DOHH2 (cell line): Measurements from ENCODE around the gene ILDR2.
A peak's percentile ranks its signal among the peaks of the same experiment; 100 is the strongest.

ENCODE experiments used
- H3F3A ChIP-seq: fragments of 200-600 bp; sonication (generic), shearing (Covaris generic); 2 replicates; pipeline ENCODE4 v1.6.0; 2016; ENCODE audit warnings: antibody characterized with exemption, mild to moderate bottlenecking; ENCODE audit not compliant: control insufficient read depth, insufficient read depth
- H3K27ac ChIP-seq: fragments of 200-600 bp; sonication (generic); 2 replicates; pipeline ENCODE4 v1.5.1; 2014; ENCODE audit warnings: low read depth, mild to moderate bottlenecking, low read length, moderate library complexity
- H3K27me3 ChIP-seq: fragments of 200-600 bp; sonication (generic); 2 replicates; pipeline ENCODE4 v1.6.1; 2014; ENCODE audit warnings: mild to moderate bottlenecking, low read length, mixed read lengths; ENCODE audit not compliant: control insufficient read depth
- H3K36me3 ChIP-seq: fragments of 200-600 bp; sonication (generic); 2 replicates; pipeline ENCODE4 v1.6.1; 2014; ENCODE audit warnings: mild to moderate bottlenecking, low read length, moderate library complexity, mixed read lengths; ENCODE audit not compliant: control insufficient read depth
- H3K4me1 ChIP-seq: fragments of 200-600 bp; sonication (generic); 2 replicates; pipeline ENCODE4 v1.6.1; 2014; ENCODE audit warnings: mild to moderate bottlenecking, low read length, mixed read lengths; ENCODE audit not compliant: control insufficient read depth
- H3K4me2 ChIP-seq: fragments of 200-600 bp; sonication (generic); 2 replicates; pipeline ENCODE4 v1.6.0; 2014; ENCODE audit warnings: mild to moderate bottlenecking, low read length, moderate library complexity
- H3K4me3 ChIP-seq: fragments of 200-600 bp; sonication (generic); 2 replicates; pipeline ENCODE4 v1.5.1; 2014; ENCODE audit warnings: mild to moderate bottlenecking, low read length, mixed read lengths
- H3K79me2 ChIP-seq: fragments of 200-600 bp; sonication (generic); 2 replicates; pipeline ENCODE4 v1.6.1; 2014; ENCODE audit warnings: mild to moderate bottlenecking, low read length, mixed read lengths; ENCODE audit not compliant: control insufficient read depth
- H3K9me2 ChIP-seq: fragments of 200-600 bp; sonication (generic); replicated peaks from 2 replicates; pipeline ENCODE4 v1.6.1; 2014; ENCODE audit warnings: mild to moderate bottlenecking, low read length, mixed read lengths; ENCODE audit not compliant: control insufficient read depth
- H3K9me3 ChIP-seq: fragments of 200-600 bp; sonication (generic); 2 replicates; pipeline ENCODE4 v1.6.1; 2014; ENCODE audit warnings: antibody characterized with exemption, low read length, mixed read lengths; ENCODE audit not compliant: control insufficient read depth, insufficient read depth
- H4K20me1 ChIP-seq: fragments of 200-600 bp; sonication (generic); 2 replicates; pipeline ENCODE4 v1.6.0; 2014; ENCODE audit warnings: low read depth, mild to moderate bottlenecking, antibody characterized with exemption, low read length, moderate library complexity; ENCODE audit not compliant: control insufficient read depth, insufficient read depth
- CTCF ChIP-seq: fragments of 200-600 bp; sonication (generic); IDR thresholded peaks from one replicate; pipeline ENCODE4 v1.5.1; 2014; ENCODE audit warnings: antibody characterized with exemption, mild to moderate bottlenecking, low read depth, low read length; ENCODE audit not compliant: poor library complexity, severe bottlenecking
- EZH2phosphoT487 ChIP-seq: fragments of 200-600 bp; sonication (generic); IDR thresholded peaks from 2 replicates; pipeline ENCODE4 v1.6.1; 2017; ENCODE audit warnings: borderline replicate concordance, mild to moderate bottlenecking, antibody characterized with exemption, low read length, moderate library complexity, mixed read lengths

ILDR2 gene

GRCh38 chr1:166971252-166971651 is 4.1 kb downstream of the ILDR2 start:
- H3K4me1 ChIP-seq = peaks cover 60% of the 10 kb centered on the region
- peaks cover 27% of the 10 kb centered on the region for H3K79me2 ChIP-seq
- H3K9me3 ChIP-seq = no peaks in the 10 kb centered on the region
- H3K9me2 ChIP-seq = no peaks in the 10 kb centered on the region
- H3K4me2 ChIP-seq = peak overlapping the region; percentile 69
- H4K20me1 ChIP-seq = no peaks in the 10 kb centered on the region
- H3K27ac ChIP-seq = 0 out of 2 replicates have a peak overlapping the region, but pooled peaks have one; percentile 13
- H3K27me3 ChIP-seq = no peaks in the 10 kb centered on the region; the same call in 1 of the 2 replicates
- peak overlapping the region; percentile 56 for H3K4me3 ChIP-seq
- H3F3A ChIP-seq = peaks cover 2% of the 10 kb centered on the region; the same call in 1 of the 2 replicates
- no peaks in the 10 kb centered on the region for H3K36me3 ChIP-seq
- TF ChIP-seq EZH2phosphoT487 (no peak), CTCF (no peak)

- peak overlapping the region; percentile 26 for H3K4me2 ChIP-seq
- no peaks in the 10 kb centered on the region for H3K36me3 ChIP-seq
- no peaks in the 10 kb centered on the region for H4K20me1 ChIP-seq
- H3K79me2 ChIP-seq = peaks cover 21% of the 10 kb centered on the region
- no peak overlapping the region for H3K27ac ChIP-seq
- H3F3A ChIP-seq = peaks cover 2% of the 10 kb centered on the region; the same call in 1 of the 2 replicates
- no peaks in the 10 kb centered on the region for H3K9me2 ChIP-seq
- peaks cover 48% of the 10 kb centered on the region for H3K4me1 ChIP-seq
- H3K4me3 ChIP-seq = peak overlapping the region; percentile 3; the same call in 1 of the 2 replicates
- TF ChIP-seq EZH2phosphoT487 (no peak), CTCF (no peak)
- H3K9me3 ChIP-seq = no peaks in the 10 kb centered on the region
- H3K27me3 ChIP-seq = no peaks in the 10 kb centered on the region; the same call in 1 of the 2 replicates
These were observed 6.2 kb downstream of the ILDR2 start for GRCh38 chr1:166969074-166969677.

GRCh38 chr1:166960858-166961474 is 14.4 kb downstream of the ILDR2 start:
- no peaks in the 10 kb centered on the region for H3F3A ChIP-seq
- no peaks in the 10 kb centered on the region for H3K9me2 ChIP-seq
- no peak overlapping the region for H3K27ac ChIP-seq
- H3K9me3 ChIP-seq = no peaks in the 10 kb centered on the region
- H3K4me3 ChIP-seq = no peak overlapping the region
- H3K27me3 ChIP-seq = no peaks in the 10 kb centered on the region
- no peak overlapping the region for H3K4me2 ChIP-seq
- H3K79me2 ChIP-seq = no peaks in the 10 kb centered on the region
- no peaks in the 10 kb centered on the region for H4K20me1 ChIP-seq
- H3K4me1 ChIP-seq = peaks cover 17% of the 10 kb centered on the region
- TF ChIP-seq EZH2phosphoT487 (no peak), CTCF (no peak)
- H3K36me3 ChIP-seq = 0 out of 2 replicates have a peak, but pooled peaks cover 3% of the 10 kb centered on the region
